ENCODE results near the gene PLA2G2F. TPM values are rescaled to one million over a fixed set of nuclear protein-coding genes. Genes with fewer than 3 reads are reported as not detected.

PLA2G2F gene
- total and polyA plus RNA-seq, 7 donors: 0.03 TPM; not detected in 6

GRCh38 chr1:20165522-20165951 lies 26.4 kb downstream of the PLA2G2F start:
- WGBS, 3 donors: 85 to 94% (median 88%) methylated on average over 16 of the region's 16 CpGs
- Histone ChIP-seq H3K36me3 (ENCODE audit: insufficient read depth in 1 of 2, low read depth in 1 of 2) (no peaks in the 10 kb centered on the region), H3K27ac (no peak overlapping the region), H3K9me3 (no peaks in the 10 kb centered on the region), H3K27me3 (ENCODE audit: insufficient read depth in 3 of 3, low read length in 2 of 3) (peaks cover 0 to 7% (median 0%) of the 10 kb centered on the region in 3 donors), H3K4me3 (no peak overlapping the region), H3K4me1 (no peaks in the 10 kb centered on the region)
- no peak for DNase-seq
- peak in 1 of 4 donors; percentile 43 for ATAC-seq
- intact Hi-C loops (cut with DNase I): no loop called here
- TF ChIP-seq, protein P1, sequence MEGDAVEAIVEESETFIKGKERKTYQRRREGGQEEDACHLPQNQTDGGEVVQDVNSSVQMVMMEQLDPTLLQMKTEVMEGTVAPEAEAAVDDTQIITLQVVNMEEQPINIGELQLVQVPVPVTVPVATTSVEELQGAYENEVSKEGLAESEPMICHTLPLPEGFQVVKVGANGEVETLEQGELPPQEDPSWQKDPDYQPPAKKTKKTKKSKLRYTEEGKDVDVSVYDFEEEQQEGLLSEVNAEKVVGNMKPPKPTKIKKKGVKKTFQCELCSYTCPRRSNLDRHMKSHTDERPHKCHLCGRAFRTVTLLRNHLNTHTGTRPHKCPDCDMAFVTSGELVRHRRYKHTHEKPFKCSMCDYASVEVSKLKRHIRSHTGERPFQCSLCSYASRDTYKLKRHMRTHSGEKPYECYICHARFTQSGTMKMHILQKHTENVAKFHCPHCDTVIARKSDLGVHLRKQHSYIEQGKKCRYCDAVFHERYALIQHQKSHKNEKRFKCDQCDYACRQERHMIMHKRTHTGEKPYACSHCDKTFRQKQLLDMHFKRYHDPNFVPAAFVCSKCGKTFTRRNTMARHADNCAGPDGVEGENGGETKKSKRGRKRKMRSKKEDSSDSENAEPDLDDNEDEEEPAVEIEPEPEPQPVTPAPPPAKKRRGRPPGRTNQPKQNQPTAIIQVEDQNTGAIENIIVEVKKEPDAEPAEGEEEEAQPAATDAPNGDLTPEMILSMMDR (IDR thresholded peaks at IDR 0.05): no peak

GRCh38 chr1:20166051-20166450 lies 26.9 kb downstream of the PLA2G2F start:
- intact Hi-C loops (cut with DNase I): no loop called here
- no peak overlapping the region for H3K27ac ChIP-seq
- H3K27me3 ChIP-seq (ENCODE audit: insufficient read depth in 3 of 3, low read length in 2 of 3): peaks cover 0 to 7% (median 0%) of the 10 kb centered on the region in 3 donors
- H3K4me1 ChIP-seq: no peaks in the 10 kb centered on the region
- WGBS, 3 donors: 62 to 65% (median 63%) methylated on average over 14 to 17 of the region's 17 CpGs
- TF ChIP-seq, protein P1 (IDR thresholded peaks at IDR 0.05): no peak
- no peak for ATAC-seq
- H3K4me3 ChIP-seq: no peak overlapping the region
- no peaks in the 10 kb centered on the region for H3K9me3 ChIP-seq
- no peak for DNase-seq
- H3K36me3 ChIP-seq (ENCODE audit: insufficient read depth in 1 of 2, low read depth in 1 of 2): no peaks in the 10 kb centered on the region

DNA sequence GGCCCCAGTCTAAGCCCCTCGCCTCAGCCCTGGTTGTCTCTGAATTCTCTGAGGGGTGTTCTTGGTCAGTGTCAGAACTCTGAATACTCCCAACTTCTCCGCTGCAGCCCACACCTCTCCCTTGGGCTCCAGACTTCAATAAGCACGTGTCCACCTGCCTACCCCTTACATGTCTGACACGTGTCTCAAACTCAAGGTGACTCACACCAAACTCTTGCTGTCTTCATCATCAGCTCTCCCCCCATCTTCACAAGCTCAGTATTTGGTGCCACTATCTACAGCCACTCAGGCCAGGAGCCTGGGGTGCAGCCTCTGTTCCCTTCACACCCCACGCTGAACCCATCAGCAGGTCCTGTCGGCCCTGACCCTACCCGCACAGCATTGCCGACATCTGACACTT lies 28.0 kb downstream of the PLA2G2F start:
- TF ChIP-seq, protein P1 (IDR thresholded peaks at IDR 0.05): no peak
- H3K27ac ChIP-seq: no peak overlapping the region
- H3K27me3 ChIP-seq (ENCODE audit: insufficient read depth in 3 of 3, low read length in 2 of 3): peaks cover 0 to 7% (median 0%) of the 10 kb centered on the region in 3 donors
- intact Hi-C loops (cut with DNase I): no loop called here
- no peak overlapping the region for H3K4me3 ChIP-seq
- WGBS, 3 donors: 76 to 89% (median 86%) methylated on average over 8 of the region's 8 CpGs
- no peak for ATAC-seq
- H3K9me3 ChIP-seq: no peaks in the 10 kb centered on the region
- H3K36me3 ChIP-seq (ENCODE audit: insufficient read depth in 1 of 2, low read depth in 1 of 2): no peaks in the 10 kb centered on the region
- no peak for DNase-seq
- H3K4me1 ChIP-seq: no peaks in the 10 kb centered on the region

- Histone ChIP-seq H3K9me3 (no peaks in the 10 kb centered on the region), H3K36me3 (ENCODE audit: insufficient read depth in 1 of 2, low read depth in 1 of 2) (no peaks in the 10 kb centered on the region), H3K4me3 (no peak overlapping the region), H3K4me1 (no peaks in the 10 kb centered on the region), H3K27ac (no peak overlapping the region), H3K27me3 (ENCODE audit: insufficient read depth in 3 of 3, low read length in 2 of 3) (peaks cover 0 to 7% (median 0%) of the 10 kb centered on the region in 3 donors)
- ATAC-seq (no peak), DNase-seq (no peak)
- TF ChIP-seq, protein P1 (IDR thresholded peaks at IDR 0.05): no peak
- intact Hi-C loops (cut with DNase I): no loop called here
- 68 to 71% (median 70%) methylated on average over 9 of the region's 9 CpGs for WGBS, 3 donors
Observed at GRCh38 chr1:20168564-20169491, 29.7 kb downstream of the PLA2G2F start.

Data from psoas muscle (tissue), 8 donors.